Activated T-cell treated with anti-CD3 and anti-CD28 coated beads for 24 hours (primary cell): ENCODE results near the gene FAM234B.

ENCODE experiments used
- DNase-seq: peaks from one replicate; pipeline ENCODE4 v3.0.0-alpha.2; 2020; ENCODE audit warnings: low read depth

FAM234B gene, protein sequence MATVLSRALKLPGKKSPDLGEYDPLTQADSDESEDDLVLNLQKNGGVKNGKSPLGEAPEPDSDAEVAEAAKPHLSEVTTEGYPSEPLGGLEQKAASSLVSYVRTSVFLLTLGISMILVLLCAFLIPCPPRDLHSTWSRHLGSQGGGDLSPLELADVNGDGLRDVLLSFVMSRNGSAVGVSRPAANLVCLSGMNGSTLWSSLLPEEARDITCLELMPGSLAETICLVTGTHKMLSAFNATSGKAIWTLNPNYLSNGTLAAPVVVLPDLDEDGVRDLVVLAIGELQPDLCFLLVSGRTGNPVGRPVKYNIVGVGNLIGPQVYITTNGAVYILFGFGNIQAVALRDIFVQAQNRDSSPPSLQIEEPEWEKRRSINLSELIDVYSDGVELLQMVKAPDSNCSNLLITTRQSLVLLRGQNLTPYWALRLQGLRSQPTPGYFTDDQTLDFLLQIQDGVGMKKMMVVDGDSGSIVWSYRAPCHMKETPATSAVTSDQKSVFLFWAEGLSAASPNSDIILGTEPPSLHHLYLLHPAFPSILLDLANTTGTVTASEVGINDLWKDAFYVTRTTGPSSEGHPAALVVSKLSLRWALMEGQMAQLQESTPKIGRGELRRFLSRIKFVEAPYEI

DNA sequence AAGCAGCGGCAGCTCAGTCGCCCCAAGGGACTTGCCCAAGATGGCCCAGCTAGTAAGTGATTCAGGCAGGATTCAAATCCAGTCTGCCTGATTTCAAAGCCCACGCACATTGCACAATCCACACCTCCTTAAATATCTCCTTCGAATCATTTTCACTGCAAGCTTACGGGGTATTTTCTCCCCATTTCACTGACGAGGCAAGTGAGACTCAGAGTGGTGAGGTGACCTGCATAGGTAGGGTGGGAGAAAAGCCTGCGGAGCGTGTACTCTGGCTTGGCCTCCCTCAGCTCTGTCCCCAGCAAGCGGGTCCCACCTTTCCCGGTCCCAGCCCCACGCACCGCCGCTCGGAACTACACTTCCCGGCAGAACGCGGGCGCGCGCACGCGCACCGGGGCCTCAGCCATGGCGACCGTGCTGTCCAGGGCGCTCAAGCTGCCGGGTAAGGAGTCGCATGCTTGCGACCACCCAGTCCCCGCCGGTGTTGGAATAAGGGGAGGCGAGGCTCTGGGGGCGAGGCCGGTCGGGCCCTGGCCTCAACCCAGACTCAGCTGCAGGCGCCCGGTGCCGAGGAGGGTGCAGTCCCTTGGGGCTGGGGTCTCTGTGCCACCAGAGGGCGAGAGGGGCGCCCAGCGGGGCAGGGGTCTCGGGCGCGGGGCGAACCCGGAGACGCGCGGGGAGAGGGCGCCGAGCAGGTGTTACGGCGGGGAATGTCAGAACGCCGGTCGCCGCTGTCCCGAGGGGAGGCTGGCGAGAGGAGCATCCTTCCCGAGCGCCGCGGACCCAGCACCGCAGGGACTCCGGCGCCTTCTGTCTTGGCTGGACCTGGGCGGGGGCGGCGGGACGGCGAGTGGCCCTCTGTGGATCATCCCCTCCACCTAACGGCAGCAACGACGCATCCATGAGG, at the start of gene FAM234B:
Gene FAM234B, plus strand, starts transcription at position 380 of the 904 bp plus-strand sequence. Its CDS starts 23 bp downstream, at position 403.
- peak; percentile 66 for DNase-seq

DNA sequence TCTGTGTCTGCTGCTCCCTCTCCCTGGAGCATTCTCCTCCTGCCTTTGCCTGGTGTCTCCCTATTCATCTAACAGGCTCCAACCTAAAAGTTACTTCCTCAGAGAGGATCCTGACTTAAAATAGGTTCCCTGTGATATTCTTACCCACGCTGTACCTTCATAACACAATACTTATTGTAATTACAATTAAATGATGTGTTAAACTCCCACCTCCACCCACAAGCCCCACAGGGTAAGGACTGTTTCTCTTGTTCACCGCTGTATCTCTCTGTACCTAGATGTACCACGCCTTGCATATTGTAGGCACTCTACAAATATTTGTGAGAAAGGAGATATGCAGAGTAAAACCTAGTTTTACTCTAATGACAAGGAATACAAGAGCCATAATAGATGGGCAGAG, 49.1 kb upstream of the FAM234B start:
- DNase-seq = no peak

DNA sequence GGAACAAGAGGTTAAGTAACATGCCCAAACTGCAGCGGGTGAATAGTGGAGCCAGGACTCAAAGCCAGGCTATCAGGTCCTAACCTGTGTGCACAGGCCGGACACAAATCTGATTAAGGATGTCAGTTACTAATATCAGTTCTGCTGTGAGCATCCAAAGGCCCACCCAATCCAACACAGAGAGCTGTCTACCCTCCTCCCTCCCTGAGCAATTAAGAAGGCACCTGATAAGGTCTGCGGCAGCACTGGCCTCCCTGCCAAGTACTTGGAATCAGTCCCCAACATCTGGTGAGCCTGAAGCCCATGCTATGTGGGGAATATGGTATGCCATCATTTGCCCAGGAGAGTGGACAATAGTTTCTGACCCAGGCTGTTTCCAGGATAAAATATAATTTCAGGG, 48.0 kb upstream of the FAM234B start:
- DNase-seq = no peak

DNA sequence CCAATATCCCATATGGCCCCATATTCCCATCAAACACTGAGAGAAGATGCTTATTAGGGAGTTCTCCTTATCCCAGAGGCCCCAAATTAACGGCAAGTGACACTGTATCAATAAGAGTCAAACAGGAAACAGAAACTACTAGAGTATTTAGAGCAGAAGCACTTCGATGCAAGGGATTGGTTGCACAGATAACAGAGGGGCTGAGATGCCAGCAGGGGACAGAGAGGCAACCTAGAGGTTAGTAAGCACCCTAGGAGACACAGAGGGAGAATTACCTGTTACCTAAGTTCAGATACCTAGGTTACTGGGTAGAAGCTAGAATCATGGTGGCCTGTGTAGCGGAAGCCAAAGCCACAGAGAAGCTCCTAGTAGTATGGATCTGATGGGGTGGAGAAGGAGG, 47.0 kb upstream of the FAM234B start:
- DNase-seq = no peak

DNA sequence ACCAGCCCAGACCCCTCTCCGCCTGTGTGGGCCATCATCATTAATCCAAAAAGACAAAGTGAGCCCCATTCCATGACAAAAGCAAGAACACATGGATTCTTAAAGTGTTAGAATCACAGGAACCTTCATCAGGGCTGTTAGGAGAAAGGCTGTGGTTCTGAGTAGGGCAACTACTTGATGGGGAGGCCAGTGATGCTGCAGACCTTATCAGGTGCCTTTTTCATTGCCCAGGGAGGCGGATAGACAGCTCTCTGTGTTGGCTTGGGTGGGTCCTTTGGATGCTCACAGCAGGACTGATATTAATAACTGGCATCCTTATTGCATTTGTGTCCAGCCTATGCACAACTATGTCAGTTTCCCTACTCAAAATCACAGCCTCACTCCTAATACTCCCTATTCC, 46.4 kb upstream of the FAM234B start:
- no peak for DNase-seq

DNA sequence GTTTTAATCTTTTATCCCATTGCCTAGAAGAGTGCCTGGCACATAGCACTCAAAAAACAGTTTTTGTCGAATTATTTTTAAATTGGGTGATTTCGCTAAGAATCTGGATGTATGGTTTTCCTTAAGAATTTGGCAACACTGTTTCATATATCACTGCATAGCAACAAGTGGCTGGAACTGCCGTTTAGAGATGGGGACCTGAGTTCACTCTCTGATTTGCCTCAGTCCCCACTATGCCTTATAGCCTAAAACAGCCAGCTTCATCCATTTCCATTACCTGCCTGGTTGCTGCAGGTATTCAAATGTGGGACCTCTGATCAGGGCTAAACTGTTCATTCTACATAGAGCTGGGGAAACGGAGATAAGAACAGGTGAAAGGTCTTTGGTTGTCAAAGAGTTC, 45.9 kb upstream of the FAM234B start:
- DNase-seq = no peak

DNA sequence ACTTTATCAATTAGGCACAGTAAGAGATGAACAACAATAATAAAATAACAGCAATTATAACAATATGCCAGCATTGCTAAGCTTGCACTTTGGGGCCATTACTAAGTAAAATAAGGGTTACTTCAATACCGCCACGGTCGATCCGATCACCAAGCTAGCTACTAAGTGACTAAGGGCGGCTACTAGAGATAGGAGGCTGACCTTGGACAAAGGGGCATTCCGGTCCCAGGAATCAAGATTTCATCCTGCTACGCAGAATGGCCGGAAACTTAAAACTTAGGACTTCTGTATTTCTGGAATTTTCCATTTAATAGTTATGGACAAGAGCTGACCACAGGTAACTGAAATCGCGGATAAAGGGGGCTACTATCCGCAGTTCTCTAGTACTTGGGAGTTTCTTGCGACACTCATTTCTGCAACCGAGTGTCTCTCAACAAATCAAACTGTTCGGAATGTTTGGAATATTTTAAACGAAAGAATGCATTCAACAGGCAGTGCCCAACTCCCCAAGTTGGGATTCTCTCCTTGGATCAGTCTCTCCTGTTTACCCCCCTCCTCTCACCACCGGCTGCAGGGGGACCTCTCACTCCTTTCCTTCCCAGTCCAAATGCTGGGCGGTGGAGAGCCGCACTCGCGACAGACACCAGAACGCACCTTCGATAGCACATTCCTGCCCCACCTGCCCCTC, 44.8 kb upstream of the FAM234B start:
- no peak for DNase-seq

DNA sequence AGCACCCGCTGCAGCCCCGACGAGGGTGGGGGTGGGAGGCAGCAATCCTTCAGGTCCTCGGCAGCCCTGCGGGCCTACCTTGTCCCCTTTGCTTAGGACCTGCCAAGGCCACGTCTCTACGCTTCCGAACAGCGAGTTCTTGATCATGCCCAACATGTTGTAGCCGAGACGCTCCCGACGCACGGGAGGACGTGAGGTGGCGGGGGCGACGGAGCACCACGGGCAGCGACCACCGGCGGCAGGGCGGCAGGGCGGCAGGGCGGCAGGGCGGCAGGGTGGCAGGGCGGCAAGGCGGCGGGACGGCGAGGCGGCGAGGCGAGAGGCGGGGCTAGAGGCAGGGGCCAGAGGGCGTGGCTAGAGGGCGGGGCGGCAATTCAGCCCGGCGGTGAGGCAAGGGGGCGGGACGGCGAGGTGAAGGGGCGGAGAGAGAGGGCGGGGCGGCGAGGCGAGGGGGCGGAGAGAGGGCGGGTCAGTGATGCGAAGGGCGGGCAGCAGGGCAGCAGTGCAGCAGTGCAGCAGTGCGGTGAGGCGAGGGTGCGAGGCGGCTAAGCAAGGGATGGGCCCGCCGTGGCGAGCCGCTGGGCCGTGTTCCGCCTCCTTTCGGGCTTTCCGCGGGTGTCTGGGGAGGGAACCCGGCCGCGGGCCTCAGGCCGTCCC, 44.1 kb upstream of the FAM234B start, which contains the start of gene HEBP1:
Gene HEBP1, minus strand, starts transcription at position 307 of the 657 bp plus-strand sequence. Its CDS starts 151 bp downstream, at position 156.
- peak; percentile 93 for DNase-seq

DNA sequence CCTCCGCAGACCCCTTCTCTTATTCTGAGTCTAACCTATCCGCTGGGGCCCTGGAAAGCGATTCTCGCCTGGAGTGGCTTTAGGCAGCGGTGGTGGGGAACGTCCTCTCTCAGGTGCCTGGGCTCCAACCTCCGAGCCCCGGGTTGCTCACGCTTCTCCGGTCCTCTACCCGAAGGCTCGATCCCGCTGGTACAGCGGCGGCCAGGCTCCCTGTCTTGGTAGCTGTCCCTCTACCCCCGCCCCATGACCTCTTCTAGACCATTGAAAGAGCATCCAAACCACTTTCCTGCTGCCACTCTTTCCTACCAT, 43.6 kb upstream of the FAM234B start:
- DNase-seq = no peak

DNA sequence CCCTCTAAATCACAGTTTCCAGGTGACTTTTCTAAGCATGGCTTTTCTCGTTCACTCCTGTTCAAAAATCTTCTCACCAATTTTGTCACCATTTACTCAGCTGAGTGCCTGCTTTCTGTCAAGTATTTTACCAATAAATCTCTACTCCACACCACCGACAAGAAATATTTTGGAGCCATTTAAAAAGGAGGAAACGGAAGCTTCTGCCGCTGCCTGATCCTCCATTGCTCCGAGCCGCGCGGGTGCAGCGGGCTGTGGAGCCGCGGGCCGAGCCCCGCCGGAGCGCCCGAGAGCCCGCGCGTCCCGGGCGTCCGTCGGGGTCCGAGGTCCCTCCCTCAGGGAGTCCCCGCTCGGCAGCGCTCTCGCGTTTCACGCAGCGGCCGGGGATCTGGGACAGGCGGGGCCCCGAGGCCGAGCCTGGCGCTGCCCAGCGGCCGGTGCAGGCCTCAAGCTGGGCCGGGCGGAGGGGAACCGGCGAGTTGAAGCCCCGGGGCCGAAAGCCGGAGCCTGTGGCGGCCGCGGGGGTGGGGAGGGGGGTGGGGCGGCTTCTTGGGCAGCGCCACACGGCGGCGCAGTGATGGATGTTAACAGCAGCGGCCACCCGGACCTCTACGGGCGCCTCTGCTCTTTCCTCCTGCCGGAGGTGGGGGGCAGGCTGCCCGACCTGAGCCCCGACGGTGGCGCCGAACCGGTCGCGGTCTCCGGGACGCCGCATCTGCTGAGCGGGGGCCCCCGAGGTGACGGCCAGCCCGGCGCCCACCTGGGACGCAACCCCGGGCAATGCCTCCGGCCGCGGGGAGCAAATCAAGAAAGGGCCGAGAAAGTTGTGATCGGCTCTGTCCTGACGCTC, 43.0 kb upstream of the FAM234B start:
- DNase-seq = peak; percentile 11

DNA sequence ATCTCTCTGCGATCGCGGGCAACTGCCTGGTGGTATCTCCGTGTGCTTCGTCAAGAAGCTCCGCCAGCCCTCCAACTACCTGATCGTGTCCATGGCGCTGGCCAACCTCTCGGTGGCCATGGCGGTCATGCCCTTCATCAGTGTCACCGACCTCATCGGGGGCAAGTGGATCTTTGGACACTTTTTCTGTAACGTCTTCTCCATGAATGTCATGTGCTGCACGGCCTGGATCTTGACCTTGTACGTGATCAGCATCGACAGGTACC, 42.5 kb upstream of the FAM234B start:
- DNase-seq = no peak

DNA sequence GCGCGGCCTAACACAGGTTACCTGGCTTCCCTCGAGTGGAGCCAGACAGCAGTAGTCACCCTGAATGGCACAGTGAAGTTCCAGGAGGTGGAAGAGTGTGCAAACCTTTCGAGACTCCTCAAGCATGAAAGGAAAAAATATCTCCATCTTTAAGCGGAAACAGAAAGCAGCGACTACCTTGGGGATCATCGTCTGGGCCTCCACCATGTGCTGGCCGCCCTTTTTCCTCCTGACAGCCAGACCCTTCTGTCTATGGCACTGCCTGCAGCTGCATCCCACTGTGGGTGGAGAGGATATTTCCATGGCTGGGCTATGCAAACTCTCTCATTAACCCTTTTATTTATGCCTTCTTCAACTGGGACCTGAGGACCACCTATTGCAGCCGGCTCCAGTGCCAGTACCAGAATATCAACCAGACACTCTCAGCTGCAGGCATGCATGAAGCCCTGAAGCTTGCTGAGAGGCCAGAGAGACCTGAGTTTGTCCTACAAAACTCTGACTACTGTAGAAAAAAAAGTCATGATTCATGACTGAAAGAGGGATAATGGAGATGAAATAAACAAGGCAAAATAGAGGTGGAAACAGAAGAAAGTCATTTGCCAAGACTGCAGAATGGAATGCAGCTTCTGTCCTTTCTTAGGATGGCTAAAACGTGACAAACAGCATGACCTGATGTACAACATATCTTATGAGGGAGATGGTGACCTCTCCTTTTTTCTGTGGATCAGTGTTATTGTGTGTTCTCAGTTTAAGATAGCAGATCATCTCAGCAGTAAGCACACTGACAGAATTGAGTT, 41.7 kb upstream of the FAM234B start:
- DNase-seq = no peak

DNA sequence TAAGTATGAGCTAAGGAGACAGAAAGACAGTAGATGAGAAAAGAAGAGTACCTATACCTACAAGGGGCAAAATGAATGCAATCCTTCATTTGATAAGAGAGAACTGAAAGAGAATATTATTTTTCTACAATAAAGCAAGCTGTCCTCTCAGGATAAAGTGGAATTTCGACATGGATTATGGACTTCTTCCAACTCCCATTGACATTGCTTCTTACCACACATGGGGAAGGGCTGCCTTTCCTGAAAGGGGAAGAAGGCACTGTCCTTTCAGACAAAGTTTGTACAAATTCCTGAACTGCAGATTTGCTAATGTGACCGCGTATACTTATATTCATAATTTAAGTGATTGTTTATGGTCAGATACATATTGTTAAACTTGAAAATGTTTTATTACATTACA, 39.8 kb upstream of the FAM234B start:
- no peak for DNase-seq

DNA sequence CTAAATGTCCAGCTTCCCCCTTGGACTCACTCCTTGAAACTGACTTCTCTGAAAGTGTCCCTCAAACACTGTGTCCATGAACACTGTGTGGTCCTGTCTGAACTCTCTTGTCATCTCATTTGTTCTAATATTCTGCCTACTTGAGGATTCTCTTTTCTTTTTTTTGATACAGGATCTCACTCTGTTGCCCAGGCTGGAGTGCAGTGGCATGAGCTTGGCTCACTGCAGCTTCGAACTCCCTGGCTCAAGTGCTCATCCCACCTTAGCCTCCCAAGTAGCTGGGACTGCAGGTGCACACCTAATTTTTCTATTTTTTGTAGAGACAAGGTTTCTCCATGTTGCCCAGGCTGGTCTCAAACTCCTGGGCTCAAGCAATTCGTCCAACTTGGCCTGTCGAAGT, 39.2 kb upstream of the FAM234B start:
- no peak for DNase-seq

DNA sequence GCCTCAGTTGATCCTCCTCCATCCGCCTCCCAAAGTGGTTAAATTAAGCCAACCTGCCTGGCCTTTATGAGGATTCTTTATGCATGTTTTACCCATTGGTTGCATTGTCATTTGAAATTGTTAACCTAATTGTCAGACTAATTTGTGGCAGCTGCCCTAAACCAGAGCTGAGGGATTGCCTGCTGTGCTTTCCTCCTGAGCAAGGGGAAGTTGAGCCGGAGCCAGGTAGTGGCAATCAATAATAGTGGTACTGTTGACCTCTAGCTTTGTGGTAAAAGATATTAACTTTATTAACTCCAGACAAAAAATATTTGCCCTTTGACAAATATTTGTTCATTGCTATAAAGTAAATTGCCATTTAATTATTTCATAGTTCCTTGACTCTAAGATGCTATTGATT, 38.5 kb upstream of the FAM234B start:
- DNase-seq = no peak

DNA sequence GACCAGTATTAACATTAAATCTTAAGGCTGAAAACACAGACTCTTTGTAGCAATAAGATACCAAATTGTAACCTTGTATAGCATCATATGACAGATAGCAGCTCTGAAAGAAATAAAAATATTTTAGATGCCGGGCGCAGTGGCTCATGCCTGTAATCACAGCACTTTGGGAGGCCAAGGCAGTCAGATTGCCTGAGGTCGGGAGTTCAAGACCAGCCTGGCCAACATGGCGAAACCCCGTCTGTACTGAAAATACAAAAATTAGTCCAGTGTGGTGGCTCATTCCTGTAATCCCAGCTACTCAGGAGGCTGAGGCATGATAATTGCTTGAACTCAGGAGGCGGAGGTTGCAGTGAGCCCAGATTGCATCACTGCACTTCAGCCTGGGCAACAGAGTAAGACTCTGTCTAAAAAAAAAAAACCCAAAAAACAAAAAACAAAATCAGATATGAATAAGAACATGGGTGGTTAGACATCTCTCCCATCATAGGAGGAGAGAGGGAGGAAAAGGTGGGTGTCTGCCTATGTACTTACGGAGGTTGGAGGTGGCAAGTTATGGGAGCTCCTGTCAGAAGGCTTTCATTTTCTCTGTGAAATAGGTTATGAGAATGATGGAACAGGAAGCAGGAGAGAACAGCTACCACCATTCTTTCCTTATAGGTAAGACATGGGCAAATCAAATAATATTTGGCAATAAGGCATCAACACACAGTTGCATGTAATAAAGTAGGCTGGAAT, 36.5 kb upstream of the FAM234B start:
- DNase-seq = no peak

DNA sequence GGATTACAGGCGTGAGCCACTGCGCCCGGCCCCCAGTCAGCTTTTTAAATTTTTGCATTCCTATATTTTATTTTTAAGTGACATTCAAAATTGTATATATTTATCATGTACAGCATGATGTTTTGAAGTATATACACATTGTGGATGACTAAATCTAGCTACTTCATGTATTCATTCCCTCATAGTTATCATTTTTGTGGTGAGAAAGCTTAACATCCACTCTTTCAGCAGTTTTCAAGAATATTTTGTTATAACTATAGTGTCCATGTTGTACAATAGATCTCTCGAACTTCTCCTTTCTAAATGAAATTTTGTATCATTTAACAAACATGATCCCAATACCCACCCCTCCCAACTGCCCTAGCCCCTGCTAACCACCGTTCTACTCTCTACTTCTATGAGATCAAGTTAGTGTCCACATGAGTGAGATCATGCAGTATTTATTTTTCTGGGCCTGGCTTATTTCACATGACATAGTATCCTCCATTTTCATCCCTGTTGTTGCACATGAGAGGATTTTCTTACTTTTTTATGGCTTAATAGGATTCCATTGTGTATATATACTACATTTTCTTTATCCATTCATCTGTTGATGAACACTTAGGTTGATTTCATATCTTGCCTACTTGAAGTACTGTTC, 35.3 kb upstream of the FAM234B start:
- no peak for DNase-seq

DNA sequence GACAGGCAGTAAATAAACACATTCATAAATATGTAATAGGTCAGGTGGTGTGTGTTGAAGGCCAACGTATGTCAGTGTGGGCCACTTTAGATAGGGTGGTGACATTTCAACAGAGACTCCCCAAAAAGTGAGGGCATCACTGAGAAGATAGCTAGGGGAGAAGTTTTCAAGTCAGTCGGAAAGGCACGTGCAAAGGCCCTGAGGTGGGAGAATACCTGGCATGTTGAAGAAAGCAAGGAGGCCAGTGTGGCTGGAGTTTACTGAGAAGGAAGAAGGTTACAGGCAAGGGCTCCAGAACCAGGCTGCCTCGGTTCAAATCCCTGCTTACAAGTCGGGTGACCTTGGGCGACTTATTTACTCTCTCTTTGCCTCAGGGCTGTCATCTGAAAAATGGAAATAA, 33.1 kb upstream of the FAM234B start:
- no peak for DNase-seq

DNA sequence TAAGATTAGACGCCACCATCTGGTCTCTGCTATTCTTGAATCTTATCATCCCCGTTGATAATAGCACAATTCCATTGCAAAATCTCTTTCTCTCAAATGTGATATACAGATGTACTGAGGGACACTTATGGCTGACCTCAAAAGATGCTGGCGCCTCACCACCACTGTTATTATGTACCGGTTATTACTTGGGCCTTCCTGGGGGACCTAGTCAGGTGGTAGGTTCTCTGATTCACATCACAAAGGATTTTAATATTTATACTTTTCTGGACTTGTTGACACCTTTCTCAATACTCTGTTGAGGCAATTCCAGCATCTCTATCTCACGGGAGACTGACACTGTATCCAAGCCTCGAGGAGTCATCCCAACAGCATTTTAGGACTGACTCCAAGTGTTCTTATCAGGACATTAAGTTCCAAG, 21.3 kb upstream of the FAM234B start:
- DNase-seq = no peak
